Jurkat, Clone E6-1 (cell line): Measurements from ENCODE around the gene UBE2D3. TPM values are rescaled to one million over a fixed set of nuclear protein-coding genes. Genes with fewer than 3 reads are reported as not detected.
"Not testable (repeated sequence)": the region's sequence is repeated elsewhere in the genome, so short reads cannot be mapped to it uniquely, and the experiment has no call there.

Source experiments
- DNase-seq: peaks from one replicate; pipeline ENCODE4 v3.0.0-alpha.2; 2011; ENCODE audit warnings: low read depth, low spot score
- H3K4me3 ChIP-seq: 2 replicates; pipeline ENCODE4 v1.5.1; 2011; ENCODE audit warnings: mild to moderate bottlenecking, low read length, control low read depth, moderate library complexity
- polyA plus RNA-seq: library from polyadenylated mRNA; unstranded; fragments of >200 nt; gene quantifications from one replicate; pipeline ENCODE4 v1.2.1, GENCODE V29; 2012; ENCODE audit warnings: missing spikeins; ENCODE audit not compliant: insufficient read length, insufficient read depth

Gene UBE2D3
- 322 TPM for polyA plus RNA-seq

- peak; percentile 94 for DNase-seq
- H3K4me3 ChIP-seq, result peak within 1 kb of the TSS; percentile 92
Observed at GRCh38 chr4:102826890-102827673, at the start of gene UBE2D3. Gene UBE2D3, minus strand, starts transcription at chr4:102827551. Its CDS starts 1,043 bp downstream, at chr4:102826508.

- no peak overlapping the region for H3K4me3 ChIP-seq
- DNase-seq, result no peak
Observed at GRCh38 chr4:102871772-102872171, 44.4 kb upstream of the UBE2D3 start.

GRCh38 chr4:102869569-102870197, 42.3 kb upstream of the UBE2D3 start:
- DNase-seq, result no peak
- peak overlapping the region; percentile 66 for H3K4me3 ChIP-seq

- H3K4me3 ChIP-seq, result peak within 1 kb of the TSS; percentile 66
- DNase-seq, result peak; percentile 93
Observed at GRCh38 chr4:102868781-102869568, 41.6 kb upstream of the UBE2D3 start, which contains the start of gene CISD2. Gene CISD2, plus strand, starts transcription at chr4:102868992. Its CDS starts 93 bp downstream, at chr4:102869085.

GRCh38 chr4:102868153-102868780, 40.9 kb upstream of the UBE2D3 start:
- peak overlapping the region; percentile 66 for H3K4me3 ChIP-seq
- DNase-seq, result no peak

GRCh38 chr4:102867278-102868152, 40.2 kb upstream of the UBE2D3 start:
- no peak for DNase-seq
- peak overlapping the region; percentile 66 for H3K4me3 ChIP-seq

- DNase-seq, H3K4me3 ChIP-seq: not testable (repeated sequence)
Observed at GRCh38 chr4:102865327-102865726, 38.0 kb upstream of the UBE2D3 start.

- no peak for DNase-seq
- H3K4me3 ChIP-seq, result no peak overlapping the region
Observed at GRCh38 chr4:102862747-102863146, 35.4 kb upstream of the UBE2D3 start.

GRCh38 chr4:102862016-102862415, 34.7 kb upstream of the UBE2D3 start:
- no peak overlapping the region for H3K4me3 ChIP-seq
- no peak for DNase-seq

- H3K4me3 ChIP-seq, result no peak overlapping the region
- DNase-seq, result no peak
Observed at GRCh38 chr4:102860611-102861324, 33.4 kb upstream of the UBE2D3 start.

GRCh38 chr4:102858828-102859464, 31.6 kb upstream of the UBE2D3 start:
- no peak for DNase-seq

GRCh38 chr4:102850370-102850769, 23.0 kb upstream of the UBE2D3 start:
- H3K4me3 ChIP-seq, result no peak overlapping the region
- DNase-seq, result no peak

More at GRCh38 chr4:102858828-102859464, 31.6 kb upstream of the UBE2D3 start:
- H3K4me3 ChIP-seq, result no peak overlapping the region

- DNase-seq, result no peak
- H3K4me3 ChIP-seq, result no peak overlapping the region
Observed at GRCh38 chr4:102849579-102850104, 22.3 kb upstream of the UBE2D3 start.

GRCh38 chr4:102847687-102848086, 20.3 kb upstream of the UBE2D3 start:
- DNase-seq, result no peak
- H3K4me3 ChIP-seq, result no peak overlapping the region

- no peak for DNase-seq
- no peak overlapping the region for H3K4me3 ChIP-seq
Observed at GRCh38 chr4:102843938-102844337, 16.6 kb upstream of the UBE2D3 start.

- no peak for DNase-seq
- no peak overlapping the region for H3K4me3 ChIP-seq
Observed at GRCh38 chr4:102843273-102843672, 15.9 kb upstream of the UBE2D3 start.

GRCh38 chr4:102842367-102842766, 15.0 kb upstream of the UBE2D3 start:
- DNase-seq, result no peak
- H3K4me3 ChIP-seq, result no peak overlapping the region
